Endothelial cell (in vitro differentiated cells): ENCODE data around the gene PPP1R13L. TPM values are rescaled to one million over a fixed set of nuclear protein-coding genes. Genes with fewer than 3 reads are reported as not detected.

ENCODE experiments used
- DNase-seq: peaks from one replicate; pipeline ENCODE4 v3.0.0; 2021; ENCODE audit warnings: low spot score
- H3K27ac Mint-ChIP-seq: one replicate; pipeline ENCODE4 v1.8.0; 2021; ENCODE audit warnings: mixed read lengths, inconsistent platforms; ENCODE audit not compliant: unreplicated experiment
- H3K27me3 Mint-ChIP-seq: one replicate; pipeline ENCODE4 v1.8.0; 2021; ENCODE audit warnings: mild to moderate bottlenecking, moderate library complexity, mixed read lengths, inconsistent platforms; ENCODE audit not compliant: unreplicated experiment
- H3K36me3 Mint-ChIP-seq: one replicate; pipeline ENCODE4 v1.8.0; 2021; ENCODE audit warnings: mild to moderate bottlenecking, low read depth, mixed read lengths, inconsistent platforms; ENCODE audit not compliant: unreplicated experiment
- H3K4me1 Mint-ChIP-seq: one replicate; pipeline ENCODE4 v1.8.0; 2021; ENCODE audit warnings: mild to moderate bottlenecking, mixed read lengths, inconsistent platforms; ENCODE audit not compliant: unreplicated experiment
- H3K4me3 Mint-ChIP-seq: one replicate; pipeline ENCODE4 v1.8.0; 2021; ENCODE audit warnings: mild to moderate bottlenecking, mixed read lengths, inconsistent platforms; ENCODE audit not compliant: unreplicated experiment
- H3K9me3 Mint-ChIP-seq: one replicate; pipeline ENCODE4 v1.8.0; 2021; ENCODE audit warnings: mixed read lengths, inconsistent platforms; ENCODE audit not compliant: unreplicated experiment
- total RNA-seq: library from RNA; stranded (reverse); fragmentation: NEBNext Ultra II Directional; extraction: Animal tissue kit (Norgen Biotek cat#: 25700); gene quantifications from one replicate; pipeline ENCODE4 v1.2.1, GENCODE V29; 2021; ENCODE audit not compliant: unreplicated experiment
- TF ChIP-seq, protein P1 (sequence below): fragments of 200-600 bp; sonication (generic); IDR thresholded peaks from one replicate; pipeline ENCODE4 v1.5.0; 2021; ENCODE audit warnings: antibody characterized with exemption; ENCODE audit not compliant: unreplicated experiment

PPP1R13L gene
- total RNA-seq, 1 donor from 2014 or later: 13.2 TPM

DNA sequence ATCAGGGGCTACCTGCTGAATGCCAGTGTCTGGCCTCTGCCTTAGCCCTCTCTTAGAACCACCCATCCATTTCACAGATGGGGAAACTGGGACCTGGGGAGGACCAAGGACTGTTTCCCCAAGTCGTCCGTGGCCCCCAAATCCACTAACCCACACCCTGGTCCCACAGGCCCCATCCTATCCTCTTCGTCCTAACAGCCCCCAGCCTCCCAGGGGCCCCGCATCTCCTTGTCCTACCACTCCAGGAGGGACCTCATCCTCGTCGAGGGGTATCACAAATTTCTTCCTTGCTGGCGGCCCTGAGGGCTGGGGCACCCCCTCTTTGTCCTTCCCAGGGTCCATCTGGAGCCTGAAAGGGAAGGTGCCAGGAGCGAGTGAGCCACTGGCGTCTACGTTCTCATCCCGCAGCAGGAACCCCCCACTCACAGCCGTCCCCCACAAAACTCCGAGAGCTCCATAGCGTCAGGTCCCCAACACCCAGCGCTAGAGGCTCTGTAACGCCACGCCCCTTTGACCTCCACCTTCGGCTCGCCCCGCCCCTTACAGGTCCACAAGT, 18.2 kb upstream of the PPP1R13L start:
- H3K27me3 Mint-ChIP-seq: peaks cover 13% of the 10 kb centered on the region
- DNase-seq: no peak
- TF ChIP-seq, protein P1, sequence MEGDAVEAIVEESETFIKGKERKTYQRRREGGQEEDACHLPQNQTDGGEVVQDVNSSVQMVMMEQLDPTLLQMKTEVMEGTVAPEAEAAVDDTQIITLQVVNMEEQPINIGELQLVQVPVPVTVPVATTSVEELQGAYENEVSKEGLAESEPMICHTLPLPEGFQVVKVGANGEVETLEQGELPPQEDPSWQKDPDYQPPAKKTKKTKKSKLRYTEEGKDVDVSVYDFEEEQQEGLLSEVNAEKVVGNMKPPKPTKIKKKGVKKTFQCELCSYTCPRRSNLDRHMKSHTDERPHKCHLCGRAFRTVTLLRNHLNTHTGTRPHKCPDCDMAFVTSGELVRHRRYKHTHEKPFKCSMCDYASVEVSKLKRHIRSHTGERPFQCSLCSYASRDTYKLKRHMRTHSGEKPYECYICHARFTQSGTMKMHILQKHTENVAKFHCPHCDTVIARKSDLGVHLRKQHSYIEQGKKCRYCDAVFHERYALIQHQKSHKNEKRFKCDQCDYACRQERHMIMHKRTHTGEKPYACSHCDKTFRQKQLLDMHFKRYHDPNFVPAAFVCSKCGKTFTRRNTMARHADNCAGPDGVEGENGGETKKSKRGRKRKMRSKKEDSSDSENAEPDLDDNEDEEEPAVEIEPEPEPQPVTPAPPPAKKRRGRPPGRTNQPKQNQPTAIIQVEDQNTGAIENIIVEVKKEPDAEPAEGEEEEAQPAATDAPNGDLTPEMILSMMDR: no peak
- H3K27ac Mint-ChIP-seq: peak overlapping the region; percentile 89
- H3K4me1 Mint-ChIP-seq: peaks cover 19% of the 10 kb centered on the region
- peak overlapping the region; percentile 94 for H3K4me3 Mint-ChIP-seq
- H3K36me3 Mint-ChIP-seq: peaks cover 6% of the 10 kb centered on the region
- H3K9me3 Mint-ChIP-seq: no peaks in the 10 kb centered on the region

DNA sequence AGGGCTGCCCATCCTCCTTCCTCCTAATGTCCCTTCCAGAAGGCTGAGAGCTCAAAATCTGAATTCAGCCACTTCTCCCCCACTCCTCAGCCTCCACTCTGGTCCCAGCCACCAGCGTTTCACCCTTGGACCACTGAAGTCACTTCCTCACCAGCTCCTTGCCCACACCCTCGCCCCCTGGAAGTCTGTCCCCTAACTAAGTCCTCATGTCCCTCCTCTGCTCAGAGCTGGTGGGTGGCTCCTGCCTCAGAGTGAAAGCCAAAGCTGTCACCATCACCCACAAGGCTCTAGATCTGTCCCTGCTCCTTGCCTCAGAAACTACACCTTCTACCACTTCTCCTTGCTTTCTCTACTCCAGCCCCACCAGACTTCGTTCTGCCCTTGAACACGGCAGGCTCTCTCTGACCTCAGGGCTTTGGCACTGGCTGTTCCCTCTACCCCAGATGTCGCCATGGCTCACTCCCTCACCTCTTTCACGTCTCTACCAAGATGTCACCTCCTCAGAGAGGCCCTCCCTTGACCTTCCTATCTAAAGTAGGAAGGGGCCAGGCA, 17.2 kb upstream of the PPP1R13L start:
- Mint-ChIP-seq H3K36me3 (peaks cover 6% of the 10 kb centered on the region), H3K4me3 (peak overlapping the region; percentile 40), H3K4me1 (peaks cover 19% of the 10 kb centered on the region), H3K9me3 (no peaks in the 10 kb centered on the region), H3K27ac (no peak overlapping the region), H3K27me3 (peaks cover 13% of the 10 kb centered on the region)
- TF ChIP-seq, protein P1: no peak
- DNase-seq: no peak

DNA sequence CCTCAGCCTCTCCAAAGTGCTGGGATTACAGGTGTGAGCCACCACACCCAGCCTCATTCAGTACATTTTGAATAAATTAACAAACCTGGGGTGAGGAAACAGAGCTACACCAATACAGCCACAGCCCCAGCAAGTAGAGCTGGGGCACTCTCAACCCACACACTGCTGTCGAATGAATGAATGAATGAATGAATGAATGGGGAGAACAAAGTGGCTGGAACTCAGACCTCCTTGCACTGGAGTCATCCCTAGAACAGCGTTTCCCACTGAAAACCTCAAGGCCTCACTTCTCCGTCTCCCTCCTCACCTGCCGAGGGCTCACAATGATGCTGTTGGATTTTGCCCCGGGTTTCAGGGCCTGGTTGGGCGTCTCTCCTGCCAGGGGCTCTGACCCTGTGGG, 16.0 kb upstream of the PPP1R13L start:
- H3K27ac Mint-ChIP-seq: peak overlapping the region; percentile 48
- DNase-seq: no peak
- no peaks in the 10 kb centered on the region for H3K9me3 Mint-ChIP-seq
- peaks cover 13% of the 10 kb centered on the region for H3K27me3 Mint-ChIP-seq
- H3K36me3 Mint-ChIP-seq: peaks cover 6% of the 10 kb centered on the region
- H3K4me3 Mint-ChIP-seq: no peak overlapping the region
- peaks cover 19% of the 10 kb centered on the region for H3K4me1 Mint-ChIP-seq
- TF ChIP-seq, protein P1: no peak

DNA sequence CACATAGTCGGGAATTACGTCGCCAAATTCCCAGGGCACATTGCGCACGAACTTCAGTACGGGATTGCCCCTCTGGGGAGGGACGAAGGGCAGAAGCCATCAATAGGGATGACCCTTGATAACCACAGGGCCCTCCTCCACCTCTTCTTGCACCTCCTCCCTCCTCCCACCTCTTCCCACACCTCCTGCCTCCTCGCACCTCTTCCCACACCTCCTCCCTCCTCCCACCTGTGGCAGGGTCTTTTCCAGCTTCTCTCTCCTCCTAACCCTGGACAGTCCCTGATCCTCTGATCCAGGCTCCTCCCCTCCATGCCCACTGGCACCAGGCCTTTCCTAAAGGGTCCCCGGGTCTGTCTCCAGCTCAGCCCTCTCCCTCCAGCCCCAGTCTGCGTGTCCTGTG, 15.5 kb upstream of the PPP1R13L start:
- Mint-ChIP-seq H3K27ac (no peak overlapping the region), H3K27me3 (peaks cover 13% of the 10 kb centered on the region), H3K36me3 (peaks cover 6% of the 10 kb centered on the region), H3K4me3 (no peak overlapping the region), H3K9me3 (no peaks in the 10 kb centered on the region), H3K4me1 (peaks cover 19% of the 10 kb centered on the region)
- DNase-seq: no peak
- TF ChIP-seq, protein P1: no peak

DNA sequence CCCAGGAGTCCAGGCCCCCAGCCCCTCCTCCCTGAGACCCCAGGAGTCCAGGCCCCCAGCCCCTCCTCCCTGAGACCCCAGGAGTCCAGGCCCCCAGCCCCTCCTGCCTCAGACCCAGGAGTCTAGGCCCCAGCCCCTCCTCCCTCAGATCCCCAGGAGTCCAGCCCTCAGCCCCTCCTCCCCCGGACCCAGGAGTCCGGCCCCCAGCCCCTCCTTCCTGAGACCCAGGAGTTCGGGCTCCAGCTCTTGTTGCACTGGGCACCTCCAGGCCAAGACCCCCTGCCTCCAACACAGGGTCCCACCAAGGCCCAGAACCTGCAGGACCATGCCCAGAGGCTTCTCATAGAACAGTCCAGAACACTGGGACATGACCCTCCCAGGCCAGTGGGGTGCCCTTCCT, 15.0 kb upstream of the PPP1R13L start:
- DNase-seq: no peak
- no peak overlapping the region for H3K27ac Mint-ChIP-seq

More for the DNA sequence above, 15.0 kb upstream of the PPP1R13L start:
- Mint-ChIP-seq H3K36me3 (peaks cover 6% of the 10 kb centered on the region), H3K9me3 (no peaks in the 10 kb centered on the region), H3K4me3 (no peak overlapping the region), H3K27me3 (peaks cover 13% of the 10 kb centered on the region), H3K4me1 (peaks cover 19% of the 10 kb centered on the region)
- TF ChIP-seq, protein P1: no peak
